ENCODE results near the gene COL4A2.

Gene COL4A2

GRCh38 chr13:110264685-110265275, 42.3 kb upstream of the COL4A2 start:
- H3K27ac ChIP-seq (ENCODE audit: low read length) = no peak overlapping the region
- H3K4me2 ChIP-seq (ENCODE audit: low read depth, low read length) = no peak overlapping the region
- no peaks in the 10 kb centered on the region for H3K79me2 ChIP-seq (ENCODE audit: low read length)
- no peaks in the 10 kb centered on the region for H4K20me1 ChIP-seq (ENCODE audit: insufficient read depth, low read length)
- H3K9me2 ChIP-seq (replicated peaks; ENCODE audit: insufficient read depth, low read length) = no peaks in the 10 kb centered on the region
- no peak overlapping the region for H3K9ac ChIP-seq (ENCODE audit: low read length)
- no peaks in the 10 kb centered on the region for H3K9me3 ChIP-seq (replicated peaks; ENCODE audit: insufficient read depth, low read length)
- no peak for DNase-seq
- H2AFZ ChIP-seq (ENCODE audit: low read length) = no peak overlapping the region
- H3K27me3 ChIP-seq (replicated peaks; ENCODE audit: insufficient read depth, low read length) = no peaks in the 10 kb centered on the region
- H3K36me3 ChIP-seq (replicated peaks; ENCODE audit: insufficient read depth, low read length) = no peaks in the 10 kb centered on the region
- TF ChIP-seq EZH2phosphoT487 (IDR thresholded peaks at IDR 0.05; ENCODE audit: low read length) = no peak
- TF ChIP-seq CTCF (IDR thresholded peaks at IDR 0.05; ENCODE audit: low read length) = no peak
- TF ChIP-seq EZH2 (optimal IDR thresholded peaks at IDR 0.05; ENCODE audit: low read depth, low read length) = no peak
- H3F3A ChIP-seq (ENCODE audit: insufficient read depth, low read length) = no peaks in the 10 kb centered on the region
- no peaks in the 10 kb centered on the region for H3K4me1 ChIP-seq (ENCODE audit: low read length)
- no peak overlapping the region for H3K4me3 ChIP-seq (ENCODE audit: low read length)

- no peaks in the 10 kb centered on the region for H3K27me3 ChIP-seq (replicated peaks; ENCODE audit: insufficient read depth, low read length)
- no peak overlapping the region for H3K4me3 ChIP-seq (ENCODE audit: low read length)
- H2AFZ ChIP-seq (ENCODE audit: low read length) = no peak overlapping the region
- no peaks in the 10 kb centered on the region for H3K36me3 ChIP-seq (replicated peaks; ENCODE audit: insufficient read depth, low read length)
- no peaks in the 10 kb centered on the region for H3K4me1 ChIP-seq (ENCODE audit: low read length)
- H3F3A ChIP-seq (ENCODE audit: insufficient read depth, low read length) = no peaks in the 10 kb centered on the region
- no peaks in the 10 kb centered on the region for H4K20me1 ChIP-seq (ENCODE audit: insufficient read depth, low read length)
- no peak for DNase-seq
- no peak overlapping the region for H3K27ac ChIP-seq (ENCODE audit: low read length)
- no peak overlapping the region for H3K4me2 ChIP-seq (ENCODE audit: low read depth, low read length)
- no peak overlapping the region for H3K9ac ChIP-seq (ENCODE audit: low read length)
- H3K9me3 ChIP-seq (replicated peaks; ENCODE audit: insufficient read depth, low read length) = no peaks in the 10 kb centered on the region
- no peaks in the 10 kb centered on the region for H3K9me2 ChIP-seq (replicated peaks; ENCODE audit: insufficient read depth, low read length)
- H3K79me2 ChIP-seq (ENCODE audit: low read length) = no peaks in the 10 kb centered on the region
- TF ChIP-seq EZH2 (optimal IDR thresholded peaks at IDR 0.05; ENCODE audit: low read depth, low read length) (no peak), CTCF (IDR thresholded peaks at IDR 0.05; ENCODE audit: low read length) (no peak), EZH2phosphoT487 (IDR thresholded peaks at IDR 0.05; ENCODE audit: low read length) (no peak)
Measured at GRCh38 chr13:110265341-110265681, 41.8 kb upstream of the COL4A2 start.

GRCh38 chr13:110265682-110266430, 41.2 kb upstream of the COL4A2 start:
- no peaks in the 10 kb centered on the region for H3K79me2 ChIP-seq (ENCODE audit: low read length)
- no peak overlapping the region for H3K27ac ChIP-seq (ENCODE audit: low read length)

More at GRCh38 chr13:110265682-110266430, 41.2 kb upstream of the COL4A2 start:
- Histone ChIP-seq H2AFZ (ENCODE audit: low read length) (no peak overlapping the region), H3K9me3 (replicated peaks; ENCODE audit: insufficient read depth, low read length) (no peaks in the 10 kb centered on the region), H3K9ac (ENCODE audit: low read length) (no peak overlapping the region), H4K20me1 (ENCODE audit: insufficient read depth, low read length) (no peaks in the 10 kb centered on the region), H3K9me2 (replicated peaks; ENCODE audit: insufficient read depth, low read length) (no peaks in the 10 kb centered on the region), H3K4me1 (ENCODE audit: low read length) (no peaks in the 10 kb centered on the region), H3K4me2 (ENCODE audit: low read depth, low read length) (no peak overlapping the region), H3K4me3 (ENCODE audit: low read length) (no peak overlapping the region), H3K36me3 (replicated peaks; ENCODE audit: insufficient read depth, low read length) (no peaks in the 10 kb centered on the region), H3K27me3 (replicated peaks; ENCODE audit: insufficient read depth, low read length) (no peaks in the 10 kb centered on the region), H3F3A (ENCODE audit: insufficient read depth, low read length) (no peaks in the 10 kb centered on the region)
- no peak for DNase-seq
- TF ChIP-seq CTCF (IDR thresholded peaks at IDR 0.05; ENCODE audit: low read length) = no peak
- TF ChIP-seq EZH2 (optimal IDR thresholded peaks at IDR 0.05; ENCODE audit: low read depth, low read length) = no peak
- TF ChIP-seq EZH2phosphoT487 (IDR thresholded peaks at IDR 0.05; ENCODE audit: low read length) = no peak

All from MM.1S (cell line).